ENCODE results near the gene CDC42BPB.
A peak's percentile ranks its signal among the peaks of the same experiment; 100 is the strongest.

CDC42BPB gene

DNA sequence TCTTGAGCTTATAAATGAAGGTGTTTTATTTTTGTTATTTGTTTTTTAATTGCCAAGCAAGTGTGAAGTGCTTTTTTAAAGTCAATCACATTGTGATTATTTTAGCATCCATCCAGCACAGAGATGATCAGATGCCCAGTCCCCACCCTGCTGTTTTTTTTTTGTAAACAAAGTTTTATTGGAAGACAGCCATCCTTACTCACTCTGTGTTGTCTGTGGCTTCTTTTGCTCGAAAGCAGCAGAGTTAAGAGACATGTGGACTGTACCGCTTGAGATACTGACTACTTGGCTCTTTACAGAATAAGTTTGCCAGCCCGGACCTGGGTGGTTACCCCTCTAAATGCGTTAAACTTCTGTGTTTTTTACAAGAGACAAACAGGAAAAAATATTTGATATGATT, 165.8 kb downstream of the CDC42BPB start:
- TF ChIP-seq, protein P1, sequence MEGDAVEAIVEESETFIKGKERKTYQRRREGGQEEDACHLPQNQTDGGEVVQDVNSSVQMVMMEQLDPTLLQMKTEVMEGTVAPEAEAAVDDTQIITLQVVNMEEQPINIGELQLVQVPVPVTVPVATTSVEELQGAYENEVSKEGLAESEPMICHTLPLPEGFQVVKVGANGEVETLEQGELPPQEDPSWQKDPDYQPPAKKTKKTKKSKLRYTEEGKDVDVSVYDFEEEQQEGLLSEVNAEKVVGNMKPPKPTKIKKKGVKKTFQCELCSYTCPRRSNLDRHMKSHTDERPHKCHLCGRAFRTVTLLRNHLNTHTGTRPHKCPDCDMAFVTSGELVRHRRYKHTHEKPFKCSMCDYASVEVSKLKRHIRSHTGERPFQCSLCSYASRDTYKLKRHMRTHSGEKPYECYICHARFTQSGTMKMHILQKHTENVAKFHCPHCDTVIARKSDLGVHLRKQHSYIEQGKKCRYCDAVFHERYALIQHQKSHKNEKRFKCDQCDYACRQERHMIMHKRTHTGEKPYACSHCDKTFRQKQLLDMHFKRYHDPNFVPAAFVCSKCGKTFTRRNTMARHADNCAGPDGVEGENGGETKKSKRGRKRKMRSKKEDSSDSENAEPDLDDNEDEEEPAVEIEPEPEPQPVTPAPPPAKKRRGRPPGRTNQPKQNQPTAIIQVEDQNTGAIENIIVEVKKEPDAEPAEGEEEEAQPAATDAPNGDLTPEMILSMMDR (IDR thresholded peaks at IDR 0.05; ENCODE audit: low read depth, low read length): no peak
- DNase-seq (ENCODE audit: low read depth in 2 of 2): peak; percentile 58 to 59
- no peak overlapping the region for H3K4me3 ChIP-seq (replicated peaks in 1 of 2; ENCODE audit: low read depth in 2 of 2, low read length in 2 of 2)

DNA sequence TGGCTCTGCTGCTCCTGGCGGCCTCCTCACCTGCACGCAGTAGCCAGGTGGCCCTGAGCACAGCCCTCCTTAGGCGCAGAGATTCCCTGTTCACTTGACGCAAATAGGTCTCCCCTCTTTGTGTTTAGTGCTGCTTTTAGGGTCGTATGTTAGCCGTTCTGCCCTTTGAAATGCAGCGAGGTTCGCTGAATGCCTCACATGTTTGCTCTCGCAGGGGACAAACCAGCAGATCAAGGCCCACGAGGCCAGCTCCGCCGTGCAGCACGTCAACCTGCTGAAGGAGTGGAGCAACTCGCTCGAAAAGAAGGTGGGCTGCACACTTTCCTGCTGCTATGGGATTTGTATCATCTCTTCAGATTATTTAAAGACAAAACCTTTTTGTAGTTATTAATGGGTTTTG, 166.2 kb downstream of the CDC42BPB start:
- DNase-seq (ENCODE audit: low read depth in 2 of 2): no peak
- TF ChIP-seq, protein P1 (IDR thresholded peaks at IDR 0.05; ENCODE audit: low read depth, low read length): no peak
- no peak overlapping the region for H3K4me3 ChIP-seq (replicated peaks in 1 of 2; ENCODE audit: low read depth in 2 of 2, low read length in 2 of 2)

- H3K4me3 ChIP-seq (replicated peaks in 1 of 2; ENCODE audit: low read depth in 2 of 2, low read length in 2 of 2): no peak overlapping the region
- TF ChIP-seq, protein P1 (IDR thresholded peaks at IDR 0.05; ENCODE audit: low read depth, low read length): no peak
These were observed 167.7 kb downstream of the CDC42BPB start for GRCh38 chr14:102889615-102890014.

DNA sequence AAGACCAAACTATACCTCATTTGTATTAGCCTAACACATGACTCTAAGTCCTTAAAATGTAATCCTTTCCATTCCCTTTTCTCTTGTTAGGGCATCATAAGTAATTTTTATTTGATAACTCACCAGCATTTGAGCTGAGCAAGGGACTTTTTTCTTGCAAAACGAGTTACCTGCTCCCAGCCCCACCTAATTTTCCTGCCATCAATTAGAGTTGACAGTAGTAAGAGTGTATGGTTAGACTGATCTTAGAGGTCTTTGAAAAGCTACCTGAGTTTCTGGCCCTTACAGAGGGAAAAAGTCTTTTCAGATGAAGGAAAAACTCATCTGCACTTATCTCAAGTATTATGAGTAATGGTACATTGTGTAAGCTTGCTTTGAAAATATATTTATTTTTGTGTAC, 168.6 kb downstream of the CDC42BPB start:
- no peak for DNase-seq (ENCODE audit: low read depth in 2 of 2)
- no peak overlapping the region for H3K4me3 ChIP-seq (replicated peaks in 1 of 2; ENCODE audit: low read depth in 2 of 2, low read length in 2 of 2)
- TF ChIP-seq, protein P1 (IDR thresholded peaks at IDR 0.05; ENCODE audit: low read depth, low read length): no peak

More at GRCh38 chr14:102889615-102890014, 167.7 kb downstream of the CDC42BPB start:
- DNase-seq (ENCODE audit: low read depth in 2 of 2): no peak

DNA sequence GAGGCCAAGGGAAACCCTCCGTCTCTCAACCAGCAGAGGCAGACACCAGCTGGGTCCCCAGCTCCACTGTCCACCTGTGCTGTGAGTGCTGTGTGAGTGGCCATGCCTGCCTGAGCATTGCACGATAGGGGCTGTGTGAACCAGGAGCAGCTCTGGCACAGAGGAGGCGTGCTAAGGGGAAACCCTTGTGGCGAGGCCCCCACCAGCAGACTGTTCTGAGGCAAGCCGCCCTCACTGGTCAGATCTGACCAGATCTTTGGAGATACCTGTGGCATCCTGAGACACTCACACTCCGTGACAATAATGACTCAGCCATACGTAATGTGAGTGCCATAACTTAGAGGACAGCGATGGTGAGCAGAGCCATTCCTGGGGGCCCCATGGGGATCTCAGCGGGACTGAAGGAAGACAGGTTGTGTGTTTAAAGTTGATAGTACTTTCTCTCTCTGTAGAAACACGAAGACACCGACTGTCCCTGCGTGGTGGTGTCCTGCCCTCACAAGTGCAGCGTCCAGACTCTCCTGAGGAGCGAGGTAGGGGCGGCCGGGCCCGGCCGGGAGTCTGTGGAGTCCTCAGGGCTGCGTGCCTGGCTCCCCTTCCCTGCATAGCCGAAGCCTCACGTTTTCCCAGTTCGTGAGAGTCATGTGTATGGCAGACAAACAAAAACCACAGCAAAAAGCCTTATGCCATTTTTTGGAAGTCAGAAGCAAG, 171.5 kb downstream of the CDC42BPB start:
- DNase-seq (ENCODE audit: low read depth in 2 of 2): no peak
- H3K4me3 ChIP-seq (replicated peaks in 1 of 2; ENCODE audit: low read depth in 2 of 2, low read length in 2 of 2): no peak overlapping the region
- TF ChIP-seq, protein P1 (IDR thresholded peaks at IDR 0.05; ENCODE audit: low read depth, low read length): no peak

- H3K4me3 ChIP-seq (replicated peaks in 1 of 2; ENCODE audit: low read depth in 2 of 2, low read length in 2 of 2): no peak overlapping the region
- TF ChIP-seq, protein P1 (IDR thresholded peaks at IDR 0.05; ENCODE audit: low read depth, low read length): no peak
- no peak for DNase-seq (ENCODE audit: low read depth in 2 of 2)
These were observed 173.8 kb downstream of the CDC42BPB start for GRCh38 chr14:102883554-102883953.

Measured in cardiac fibroblast (primary cell).